HL-60 (cell line): Measurements from ENCODE around the gene MTREX.

Source experiments
- SPI1 ChIP-seq: IDR thresholded peaks from 2 replicates; pipeline ENCODE4 v1.6.1; 2012; ENCODE audit warnings: low read depth, mild to moderate bottlenecking, borderline replicate concordance
- TF ChIP-seq, protein P1 (sequence below): IDR thresholded peaks from one replicate; pipeline ENCODE4 v1.5.1; 2011; ENCODE audit warnings: low read length, control low read depth, inconsistent platforms; ENCODE audit not compliant: insufficient read depth

DNA sequence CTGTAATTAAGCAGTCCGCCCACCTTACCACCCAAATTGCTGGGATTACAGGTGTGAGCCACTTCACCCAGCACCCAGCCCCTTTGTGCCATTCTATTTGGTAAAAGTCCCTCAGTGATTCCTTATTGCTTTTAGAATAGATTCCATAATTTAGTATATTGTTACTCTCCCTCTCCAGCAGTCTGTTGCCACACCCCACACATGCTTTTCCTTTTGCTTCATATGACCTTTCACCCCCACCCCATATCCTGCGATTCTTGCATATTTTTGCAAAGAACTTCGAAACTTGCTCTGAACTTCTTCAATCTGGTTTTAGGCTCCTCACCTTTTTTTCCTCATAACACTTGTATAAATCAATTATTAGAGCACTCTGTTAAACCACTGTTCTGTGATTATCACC is 100.2 kb downstream of the MTREX start:
- TF ChIP-seq, protein P1, sequence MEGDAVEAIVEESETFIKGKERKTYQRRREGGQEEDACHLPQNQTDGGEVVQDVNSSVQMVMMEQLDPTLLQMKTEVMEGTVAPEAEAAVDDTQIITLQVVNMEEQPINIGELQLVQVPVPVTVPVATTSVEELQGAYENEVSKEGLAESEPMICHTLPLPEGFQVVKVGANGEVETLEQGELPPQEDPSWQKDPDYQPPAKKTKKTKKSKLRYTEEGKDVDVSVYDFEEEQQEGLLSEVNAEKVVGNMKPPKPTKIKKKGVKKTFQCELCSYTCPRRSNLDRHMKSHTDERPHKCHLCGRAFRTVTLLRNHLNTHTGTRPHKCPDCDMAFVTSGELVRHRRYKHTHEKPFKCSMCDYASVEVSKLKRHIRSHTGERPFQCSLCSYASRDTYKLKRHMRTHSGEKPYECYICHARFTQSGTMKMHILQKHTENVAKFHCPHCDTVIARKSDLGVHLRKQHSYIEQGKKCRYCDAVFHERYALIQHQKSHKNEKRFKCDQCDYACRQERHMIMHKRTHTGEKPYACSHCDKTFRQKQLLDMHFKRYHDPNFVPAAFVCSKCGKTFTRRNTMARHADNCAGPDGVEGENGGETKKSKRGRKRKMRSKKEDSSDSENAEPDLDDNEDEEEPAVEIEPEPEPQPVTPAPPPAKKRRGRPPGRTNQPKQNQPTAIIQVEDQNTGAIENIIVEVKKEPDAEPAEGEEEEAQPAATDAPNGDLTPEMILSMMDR, result no peak
- no peak for TF ChIP-seq SPI1
